K562 (cell line): ENCODE data around the gene ACBD5. TPM values are rescaled to one million over a fixed set of nuclear protein-coding genes. Genes with fewer than 3 reads are reported as not detected.

Experiments
- CHAMP1 ChIP-seq: fragments of 450-650 bp; IDR thresholded peaks from 2 replicates; pipeline ENCODE4 v1.6.1; 2016; ENCODE audit warnings: mild to moderate bottlenecking
- HMBOX1 ChIP-seq: sonication (generic); IDR thresholded peaks from 2 replicates; pipeline ENCODE4 v1.6.1; 2016
- KDM1A ChIP-seq, 2 experiments: fragments of 450-650 bp; IDR thresholded peaks; 2 replicates each; pipeline ENCODE4 v1.6.1; 2016; ENCODE audit warnings: mild to moderate bottlenecking in 2 of 2
- MTA1 ChIP-seq: fragments of 450-650 bp; IDR thresholded peaks from 2 replicates; pipeline ENCODE4 v1.6.1; 2017; ENCODE audit warnings: borderline replicate concordance
- NCOA2 ChIP-seq, 2 experiments: fragments of 450-650 bp; IDR thresholded peaks; 2 replicates each; pipeline ENCODE4 v1.6.1; 2018; ENCODE audit warnings: mild to moderate bottlenecking in 2 of 2, moderate library complexity in 1 of 2; ENCODE audit not compliant: partially characterized antibody in 2 of 2
- NCOA6 ChIP-seq: fragments of 450-650 bp; IDR thresholded peaks from 2 replicates; pipeline ENCODE4 v1.6.1; 2017; ENCODE audit warnings: mild to moderate bottlenecking
- RAD51 ChIP-seq: fragments of 450-650 bp; IDR thresholded peaks from 2 replicates; pipeline ENCODE4 v1.7.1; 2016; ENCODE audit warnings: low read depth, mild to moderate bottlenecking, borderline replicate concordance
- RERE ChIP-seq: sonication (generic); formaldehyde crosslinking; IDR thresholded peaks from 2 replicates; pipeline ENCODE4 v1.8.0; 2023; ENCODE audit warnings: missing genetic modification reagents, mild to moderate bottlenecking, borderline replicate concordance
- TCF7 ChIP-seq: sonication (generic); IDR thresholded peaks from 2 replicates; pipeline ENCODE4 v1.6.1; 2016; ENCODE audit warnings: antibody characterized with exemption, borderline replicate concordance
- TSHZ1 ChIP-seq: fragments of 250-450 bp; sonication (Bioruptor Pico); IDR thresholded peaks from 2 replicates; pipeline ENCODE4 v1.4.0; 2020; ENCODE audit warnings: mild to moderate bottlenecking, moderate library complexity
- ZNF175 ChIP-seq: fragments of 200-800 bp; sonication (Bioruptor generic); IDR thresholded peaks from 2 replicates; pipeline ENCODE4 v1.6.1; 2016; ENCODE audit warnings: low read depth, mild to moderate bottlenecking, missing genetic modification characterization, missing compliant biosample characterization
- ZNF584 ChIP-seq: fragments of 200-800 bp; sonication (Bioruptor generic); IDR thresholded peaks from 2 replicates; pipeline ENCODE4 v1.6.1; 2016; ENCODE audit warnings: low read depth, mild to moderate bottlenecking, missing genetic modification characterization, missing compliant biosample characterization
- polyA plus RNA-seq, 8 experiments: library from polyadenylated mRNA; depleted of rRNA in 4 of 8; stranded (reverse) in 5 of 8; unstranded in 3 of 8; fragments of >200 nt; fragmentation: Nextera tagmentation in 2 of 8; fragmentation: Illumina TruSeq in 1 of 8; extraction: Ambion mirVana in 2 of 8; extraction: Trizol in 1 of 8; gene quantifications; 2 replicates each; pipeline versions ENCODE4 v1.2.1 to v1.2.3, GENCODE V29; 2011 to 2014; ENCODE audit warnings: inconsistent platforms in 1 of 8, missing spikeins in 1 of 8
- total RNA-seq, 7 experiments: library from RNA; depleted of rRNA in 6 of 7; stranded (reverse); fragments of >200 nt in 6 of 7; fragmentation: Illumina TruSeq in 2 of 7; extraction: Trizol in 2 of 7; gene quantifications; 2 replicates each; pipeline versions ENCODE4 v1.2.1 to v1.2.3, GENCODE V29; 2011 to 2021; ENCODE audit warnings: low replicate concordance in 1 of 7

The ACBD5 gene
- total and polyA plus RNA-seq, 9 of the 15 experiments (the other 6 are each of a cell fraction or from before 2014, with no cell fraction given), result 1.5 to 10.3 (median 7.8) TPM

- TF ChIP-seq RERE (CRISPR knock-in tag), result no peak
- TF ChIP-seq ZNF584, result no peak
- no peak for TF ChIP-seq MTA1
- no peak for TF ChIP-seq KDM1A (IDR thresholded peaks at IDR 0.05)
- TF ChIP-seq NCOA2 (IDR thresholded peaks at IDR 0.05; ENCODE audit: partially characterized antibody in 2 of 2), result no peak
- TF ChIP-seq CHAMP1, result no peak
- TF ChIP-seq RAD51, result no peak
- no peak for TF ChIP-seq ZNF175 (CRISPR knock-in tag)
- no peak for TF ChIP-seq TSHZ1 (CRISPR knock-in tag)
- TF ChIP-seq TCF7, result no peak
- TF ChIP-seq HMBOX1, result no peak
- TF ChIP-seq NCOA6, result no peak
Observed at GRCh38 chr10:27247006-27247405, 6.4 kb upstream of the ACBD5 start (continued).
